Activated naive CD4-positive, alpha-beta T cell treated with Interleukin-2 at 50 U/mL for 16 hours (primary cell): ENCODE measurements around the gene ECHS1.
"Not testable (repeated sequence)": the region's sequence is repeated elsewhere in the genome, so short reads cannot be mapped to it uniquely, and the experiment has no call there.

Source experiments
- DNase-seq: peaks from one replicate; pipeline ENCODE4 v3.0.0-alpha.2; 2020

Gene ECHS1

GRCh38 chr10:133397938-133398337 is 24.8 kb upstream of the ECHS1 start:
- DNase-seq = no peak

GRCh38 chr10:133396035-133396624 is 23.0 kb upstream of the ECHS1 start:
- DNase-seq = no peak

GRCh38 chr10:133394801-133395221 is 21.7 kb upstream of the ECHS1 start:
- peak; percentile 13 for DNase-seq

GRCh38 chr10:133394064-133394663 is 21.0 kb upstream of the ECHS1 start, which contains the start of gene MTG1:
TSS of gene MTG1 (plus strand) at chr10:133394157. CDS start at chr10:133394221, 64 bp downstream.
- peak; percentile 95 for DNase-seq

DNA sequence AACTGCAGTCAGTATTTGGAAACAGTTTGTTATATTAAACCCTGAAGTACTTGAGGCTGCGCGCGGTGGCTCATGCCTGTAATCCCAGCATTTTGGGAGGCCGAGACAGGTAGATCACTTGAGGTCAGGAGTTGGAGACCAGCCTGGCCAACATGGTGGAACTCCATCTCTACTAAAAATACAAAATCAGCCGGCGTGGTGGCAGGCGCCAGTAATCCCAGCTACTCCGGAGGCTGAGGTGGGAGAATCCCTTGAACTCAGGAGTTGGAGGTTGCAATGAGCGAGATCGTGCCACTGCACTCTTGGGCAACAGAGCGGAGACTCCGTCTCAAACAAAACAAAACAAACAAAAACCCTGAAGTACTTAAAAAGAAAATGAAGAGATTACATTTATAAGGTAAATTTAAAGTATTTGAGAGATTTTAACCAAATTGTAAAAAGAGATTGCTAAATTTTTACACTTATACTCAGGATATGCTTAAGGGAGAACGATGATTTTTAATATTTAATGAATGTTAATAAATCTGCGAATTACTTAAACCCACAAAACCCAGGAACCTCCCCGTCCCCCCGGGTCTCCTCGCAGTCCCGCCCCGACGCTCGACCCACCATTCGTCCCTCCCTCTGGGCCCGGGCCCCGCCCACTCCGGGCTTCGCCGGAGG is 20.4 kb upstream of the ECHS1 start:
- no peak for DNase-seq

GRCh38 chr10:133391761-133392518 is 18.8 kb upstream of the ECHS1 start:
- DNase-seq = peak; percentile 37

GRCh38 chr10:133391249-133391635 is 18.1 kb upstream of the ECHS1 start:
- DNase-seq = no peak

DNA sequence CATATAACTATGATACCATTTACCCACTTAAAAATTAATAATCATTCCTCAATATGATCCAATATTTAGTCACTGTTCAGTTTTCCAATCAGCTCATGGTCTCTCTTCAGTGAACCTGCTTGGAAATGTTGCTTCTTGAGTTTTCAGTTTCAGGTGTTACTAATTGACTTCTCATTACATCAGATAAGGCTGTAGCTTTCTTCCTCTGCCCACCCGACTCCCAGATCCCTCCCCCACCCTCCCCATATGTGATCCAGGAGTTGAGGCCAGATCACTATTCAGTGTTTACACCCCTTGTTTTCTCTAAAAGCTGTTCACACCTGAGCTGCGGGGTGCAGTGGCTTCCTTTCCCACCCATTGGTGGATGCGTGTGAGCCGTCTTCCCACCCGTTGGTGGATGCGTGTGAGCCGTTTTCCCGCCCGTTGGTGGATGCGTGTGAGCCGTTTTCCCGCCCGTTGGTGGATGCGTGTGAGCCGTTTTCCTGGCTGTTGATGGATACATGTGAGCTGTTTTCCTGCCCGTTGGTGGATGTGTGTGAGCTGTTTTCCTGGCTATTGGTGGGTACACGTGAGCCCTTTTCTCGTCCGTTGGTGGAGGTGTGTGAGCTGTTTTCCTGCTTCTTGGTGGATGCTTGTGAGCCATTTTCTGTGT is 17.6 kb upstream of the ECHS1 start:
- peak; percentile 21 for DNase-seq

DNA sequence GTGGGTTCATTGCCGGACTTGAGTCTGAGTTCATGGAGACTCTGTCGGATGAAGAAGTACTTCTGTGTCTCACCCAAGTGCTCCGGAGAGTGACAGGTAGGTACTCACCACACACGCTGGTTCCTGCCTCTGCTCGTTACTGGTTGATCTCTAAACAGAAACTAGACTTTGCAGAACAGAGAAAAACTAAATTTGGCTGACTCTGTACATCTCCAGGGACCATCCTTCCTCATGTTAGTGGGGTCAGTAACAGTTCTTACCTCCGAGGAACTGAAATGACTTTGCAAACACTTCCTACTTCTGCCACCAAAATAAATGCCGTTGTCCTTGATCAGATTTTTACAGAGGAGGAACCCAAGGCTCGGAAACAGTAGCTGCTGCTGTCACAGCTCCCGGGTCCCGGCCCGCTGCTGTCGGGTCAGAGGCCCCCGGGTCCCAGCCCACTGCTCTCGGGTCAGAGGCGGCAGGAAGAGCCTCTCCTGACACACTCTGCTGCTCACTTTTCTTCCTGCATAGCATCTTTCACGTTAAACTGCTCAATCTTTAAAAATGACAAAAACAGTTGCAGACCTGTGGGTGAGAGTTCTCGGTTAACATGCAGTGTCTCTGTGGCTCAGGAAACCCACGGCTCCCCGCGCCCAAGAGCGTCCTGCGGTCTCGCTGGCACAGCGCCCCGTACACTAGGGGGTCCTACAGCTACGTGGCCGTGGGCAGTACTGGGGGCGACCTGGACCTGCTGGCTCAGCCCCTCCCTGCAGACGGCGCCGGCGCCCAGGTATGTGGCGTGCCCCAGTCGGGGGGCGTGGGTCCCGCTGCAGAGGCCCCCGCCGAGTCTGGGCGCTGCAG is 16.0 kb upstream of the ECHS1 start:
- peak; percentile 57 for DNase-seq

- no peak for DNase-seq
Measured at GRCh38 chr10:133388236-133388972, 15.2 kb upstream of the ECHS1 start.

GRCh38 chr10:133386951-133387350 is 13.8 kb upstream of the ECHS1 start:
- not testable (repeated sequence) for DNase-seq

DNA sequence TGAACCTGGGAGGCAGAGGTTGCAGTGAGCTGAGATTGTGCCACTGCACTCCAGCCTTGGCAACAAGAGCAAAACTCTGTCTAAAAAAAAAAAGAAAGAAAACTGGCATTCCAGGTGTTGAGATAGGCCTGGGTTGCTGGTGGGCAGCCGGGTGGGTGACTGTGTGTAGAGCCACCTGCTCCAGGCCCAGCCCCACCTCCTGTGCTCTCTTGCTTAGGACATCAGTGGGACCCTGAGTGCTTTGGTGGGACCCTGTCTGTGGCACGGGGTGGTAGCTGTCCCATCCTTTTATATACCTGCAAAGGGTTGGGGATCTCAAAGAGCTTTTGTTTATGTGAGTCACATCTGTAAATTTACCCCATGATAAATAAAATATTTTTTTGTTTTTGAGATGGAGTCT is 12.1 kb upstream of the ECHS1 start:
- no peak for DNase-seq

GRCh38 chr10:133384071-133384470 is 10.9 kb upstream of the ECHS1 start:
- no peak for DNase-seq

DNA sequence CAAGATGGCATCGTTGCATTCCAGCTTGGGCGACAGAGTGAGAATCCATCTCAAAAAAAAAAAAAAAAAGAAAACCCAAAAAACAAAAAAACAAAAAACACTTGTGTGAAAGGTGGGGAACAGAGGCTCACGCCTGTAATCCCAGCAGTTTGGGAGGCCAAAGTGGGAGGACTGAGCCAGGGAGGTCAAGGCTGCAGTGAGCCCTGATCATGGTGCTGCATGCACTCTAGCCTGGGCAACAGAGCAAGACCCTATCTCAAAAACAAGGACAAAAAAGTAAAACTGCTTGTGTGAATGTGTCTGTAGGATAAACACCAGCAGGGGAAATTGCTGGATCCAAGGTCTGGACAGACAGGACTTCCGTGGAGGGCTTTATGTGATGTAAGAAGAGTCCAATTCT is 10.4 kb upstream of the ECHS1 start:
- DNase-seq = no peak

GRCh38 chr10:133381036-133381435 is 7.9 kb upstream of the ECHS1 start:
- no peak for DNase-seq

DNA sequence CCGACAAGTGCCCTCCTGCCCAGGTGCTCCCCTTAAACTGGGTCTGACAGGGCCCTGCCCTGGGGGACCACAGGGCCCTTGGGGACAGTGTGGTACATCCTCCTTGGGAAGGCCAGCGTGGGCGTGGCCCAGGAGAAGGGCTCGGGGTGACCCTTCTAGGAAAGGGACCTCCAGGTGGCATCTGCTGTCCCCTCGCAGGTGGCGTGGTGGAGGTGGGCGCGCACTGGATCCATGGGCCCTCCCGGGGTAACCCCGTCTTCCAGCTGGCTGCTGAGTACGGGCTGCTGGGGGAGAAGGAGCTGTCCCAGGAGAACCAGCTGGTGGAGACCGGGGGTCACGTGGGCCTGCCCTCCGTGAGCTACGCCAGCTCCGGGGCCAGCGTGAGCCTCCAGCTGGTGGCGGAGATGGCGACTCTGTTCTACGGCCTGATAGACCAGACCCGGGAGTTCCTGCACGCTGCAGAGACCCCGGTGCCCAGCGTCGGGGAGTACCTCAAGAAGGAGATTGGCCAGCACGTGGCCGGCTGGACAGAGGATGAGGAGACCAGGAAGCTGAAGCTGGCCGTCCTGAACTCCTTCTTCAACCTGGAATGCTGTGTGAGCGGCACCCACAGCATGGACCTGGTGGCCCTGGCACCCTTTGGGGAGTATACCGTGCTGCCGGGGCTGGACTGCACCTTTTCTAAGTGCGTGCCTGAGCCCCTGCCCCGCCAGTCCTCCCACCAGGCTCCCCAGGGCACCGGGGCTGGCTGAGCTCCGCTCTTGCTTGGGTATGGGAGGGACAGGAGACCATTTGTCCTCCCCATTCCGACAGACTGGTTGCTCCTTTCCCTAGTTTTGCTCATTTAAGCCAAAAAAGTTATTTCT is 6.9 kb upstream of the ECHS1 start:
- DNase-seq = no peak

- DNase-seq = peak; percentile 73
Measured at GRCh38 chr10:133379152-133379800, 6.1 kb upstream of the ECHS1 start, which contains the start of gene PAOX. TSS of gene PAOX (plus strand) at chr10:133379262. CDS start at chr10:133379317, 55 bp downstream.

GRCh38 chr10:133378251-133379096 is 5.3 kb upstream of the ECHS1 start:
- peak; percentile 64 for DNase-seq

DNA sequence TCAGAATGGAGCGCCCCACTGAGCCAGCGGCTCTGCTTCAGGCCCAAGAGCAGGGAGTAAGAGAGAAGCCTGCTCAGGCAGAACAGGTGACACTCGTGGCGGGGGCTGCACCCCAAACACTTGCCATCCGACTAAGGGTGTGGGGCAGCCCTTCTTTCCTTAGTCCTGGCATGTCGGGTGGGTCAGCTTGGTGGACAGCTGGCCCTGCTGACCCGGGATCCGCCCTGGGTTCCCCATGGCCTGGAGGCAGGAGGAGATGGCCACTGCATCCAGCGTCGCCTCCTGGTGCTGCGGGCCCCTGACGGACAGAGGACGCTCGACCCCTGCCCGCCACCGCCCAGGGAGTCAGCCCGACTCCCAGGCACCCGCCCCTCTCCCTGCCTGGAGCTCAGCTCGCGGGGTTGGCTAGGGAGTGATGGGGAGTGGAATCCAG is 4.7 kb upstream of the ECHS1 start:
- no peak for DNase-seq
